Esophagus muscularis mucosa (tissue), 4 donors: Measurements from ENCODE around the gene AGAP1.

Experiments
- EP300 ChIP-seq: sonication (generic); formaldehyde crosslinking; IDR thresholded peaks from one replicate; pipeline ENCODE4 v1.6.1; 2017; ENCODE audit warnings: antibody characterized with exemption
- POLR2A ChIP-seq: fragments of 450-650 bp; IDR thresholded peaks from one replicate; pipeline ENCODE4 v1.6.1; 2017; ENCODE audit warnings: antibody characterized with exemption, moderate library complexity, mild to moderate bottlenecking, low read depth
- POLR2AphosphoS5 ChIP-seq, 2 donors: sonication (generic); formaldehyde crosslinking; IDR thresholded peaks; one replicate each; pipeline ENCODE4 v1.6.1; 2017; ENCODE audit warnings: antibody characterized with exemption in 2 of 2
- TF ChIP-seq, protein P1 (sequence below), 3 experiments: fragments of 200-600 bp in 2 of 3; fragments of 450-650 bp in 1 of 3; sonication (generic) in 2 of 3; IDR thresholded peaks; one replicate each; pipeline ENCODE4 v1.5.1; 2017 to 2019; ENCODE audit warnings: antibody characterized with exemption in 3 of 3, mild to moderate bottlenecking in 2 of 3, moderate library complexity in 1 of 3

DNA sequence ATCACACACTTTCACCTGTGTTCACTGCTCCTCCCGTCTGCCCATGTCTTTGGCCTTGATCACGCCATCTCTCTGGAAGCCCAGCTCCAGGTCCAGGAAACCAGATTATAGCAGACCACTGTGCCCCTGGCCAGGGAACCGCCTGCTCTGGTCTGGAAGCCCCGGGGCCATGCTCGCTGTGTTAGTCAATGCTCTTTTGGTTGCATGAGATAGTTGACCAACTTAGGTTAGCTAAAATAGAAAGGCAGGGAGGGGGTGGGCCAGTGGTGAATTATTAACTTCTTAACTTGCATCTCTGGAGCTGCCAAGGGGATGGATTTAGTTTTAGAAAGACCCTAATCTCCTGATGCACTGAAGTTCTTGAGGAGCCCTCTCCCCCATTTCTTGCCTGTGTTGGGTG is 232.7 kb downstream of the AGAP1 start:
- TF ChIP-seq EP300 = no peak
- TF ChIP-seq, protein P1, sequence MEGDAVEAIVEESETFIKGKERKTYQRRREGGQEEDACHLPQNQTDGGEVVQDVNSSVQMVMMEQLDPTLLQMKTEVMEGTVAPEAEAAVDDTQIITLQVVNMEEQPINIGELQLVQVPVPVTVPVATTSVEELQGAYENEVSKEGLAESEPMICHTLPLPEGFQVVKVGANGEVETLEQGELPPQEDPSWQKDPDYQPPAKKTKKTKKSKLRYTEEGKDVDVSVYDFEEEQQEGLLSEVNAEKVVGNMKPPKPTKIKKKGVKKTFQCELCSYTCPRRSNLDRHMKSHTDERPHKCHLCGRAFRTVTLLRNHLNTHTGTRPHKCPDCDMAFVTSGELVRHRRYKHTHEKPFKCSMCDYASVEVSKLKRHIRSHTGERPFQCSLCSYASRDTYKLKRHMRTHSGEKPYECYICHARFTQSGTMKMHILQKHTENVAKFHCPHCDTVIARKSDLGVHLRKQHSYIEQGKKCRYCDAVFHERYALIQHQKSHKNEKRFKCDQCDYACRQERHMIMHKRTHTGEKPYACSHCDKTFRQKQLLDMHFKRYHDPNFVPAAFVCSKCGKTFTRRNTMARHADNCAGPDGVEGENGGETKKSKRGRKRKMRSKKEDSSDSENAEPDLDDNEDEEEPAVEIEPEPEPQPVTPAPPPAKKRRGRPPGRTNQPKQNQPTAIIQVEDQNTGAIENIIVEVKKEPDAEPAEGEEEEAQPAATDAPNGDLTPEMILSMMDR (IDR thresholded peaks at IDR 0.05) = no peak
- no peak for TF ChIP-seq POLR2AphosphoS5 (IDR thresholded peaks at IDR 0.05)
- no peak for TF ChIP-seq POLR2A
